OCI-LY1 (cell line): ENCODE measurements around the gene TUBGCP5.
"Not testable (repeated sequence)": the region's sequence is repeated elsewhere in the genome, so short reads cannot be mapped to it uniquely, and the experiment has no call there.

ENCODE experiments used
- H2AFZ ChIP-seq: fragments of 200-600 bp; sonication (generic), shearing (Covaris generic); 2 replicates; pipeline ENCODE4 v1.6.0; 2014; ENCODE audit warnings: antibody characterized with exemption, mild to moderate bottlenecking, low read length
- H3F3A ChIP-seq: fragments of 200-600 bp; sonication (generic), shearing (Covaris generic); 2 replicates; pipeline ENCODE4 v1.6.0; 2014; ENCODE audit warnings: mild to moderate bottlenecking, antibody characterized with exemption, low read length, moderate library complexity; ENCODE audit not compliant: insufficient read depth
- H3K27ac ChIP-seq: fragments of 200-600 bp; sonication (generic); 2 replicates; pipeline ENCODE4 v1.5.1; 2014; ENCODE audit warnings: low read length, mixed run types, mild to moderate bottlenecking, low read depth; ENCODE audit not compliant: poor library complexity, severe bottlenecking
- H3K27me3 ChIP-seq: fragments of 200-600 bp; sonication (generic); 2 replicates; pipeline ENCODE4 v1.6.0; 2014; ENCODE audit warnings: antibody characterized with exemption, mild to moderate bottlenecking, low read length, moderate library complexity; ENCODE audit not compliant: insufficient read depth
- H3K36me3 ChIP-seq: fragments of 200-600 bp; sonication (generic); 2 replicates; pipeline ENCODE4 v1.6.1; 2014; ENCODE audit warnings: mild to moderate bottlenecking, antibody characterized with exemption, low read length, moderate library complexity, mixed read lengths; ENCODE audit not compliant: insufficient read depth
- H3K4me1 ChIP-seq: fragments of 200-600 bp; sonication (generic); 2 replicates; pipeline ENCODE4 v1.5.1; 2014; ENCODE audit warnings: mild to moderate bottlenecking, low read length, moderate library complexity; ENCODE audit not compliant: insufficient read depth, severe bottlenecking
- H3K4me2 ChIP-seq: fragments of 200-600 bp; sonication (generic), shearing (Covaris generic); 2 replicates; pipeline ENCODE4 v1.6.1; 2014; ENCODE audit warnings: low read length
- H3K4me3 ChIP-seq: fragments of 200-600 bp; sonication (generic); 2 replicates; pipeline ENCODE4 v1.5.1; 2014; ENCODE audit warnings: low read length, low read depth, mild to moderate bottlenecking, mixed read lengths; ENCODE audit not compliant: poor library complexity, severe bottlenecking
- H3K79me2 ChIP-seq: fragments of 200-600 bp; shearing (Covaris generic); 2 replicates; pipeline ENCODE4 v1.6.1; 2016; ENCODE audit warnings: mixed run types, low read length, mixed read lengths; ENCODE audit not compliant: insufficient read depth
- H3K9ac ChIP-seq: fragments of 200-600 bp; sonication (generic), shearing (Covaris generic); 2 replicates; pipeline ENCODE4 v1.6.1; 2014; ENCODE audit warnings: mild to moderate bottlenecking, low read length, mixed read lengths
- H3K9me2 ChIP-seq: fragments of 200-600 bp; sonication (generic), shearing (Covaris generic); 2 replicates; pipeline ENCODE4 v1.6.1; 2014; ENCODE audit warnings: low read depth, mild to moderate bottlenecking, low read length, mixed read lengths
- H3K9me3 ChIP-seq: fragments of 200-600 bp; shearing (Covaris generic); 2 replicates; pipeline ENCODE4 v1.6.1; 2014; ENCODE audit warnings: low read length, mixed read lengths
- H4K20me1 ChIP-seq: fragments of 200-600 bp; sonication (generic), shearing (Covaris generic); 2 replicates; pipeline ENCODE4 v1.6.0; 2016; ENCODE audit warnings: mild to moderate bottlenecking, low read length; ENCODE audit not compliant: insufficient read depth
- EZH2 ChIP-seq: fragments of 200-600 bp; sonication (generic), shearing (Covaris generic); IDR thresholded peaks from 2 replicates; pipeline ENCODE4 v1.8.0; 2017; ENCODE audit warnings: borderline replicate concordance, mixed run types, mild to moderate bottlenecking, antibody characterized with exemption, low read length, moderate library complexity, mixed read lengths
- TF ChIP-seq, protein P1 (sequence below): fragments of 200-600 bp; sonication (generic), shearing (Covaris generic); IDR thresholded peaks from 2 replicates; pipeline ENCODE4 v1.5.1; 2017; ENCODE audit warnings: mild to moderate bottlenecking, antibody characterized with exemption, low read length, moderate library complexity, mixed read lengths

Gene TUBGCP5

DNA sequence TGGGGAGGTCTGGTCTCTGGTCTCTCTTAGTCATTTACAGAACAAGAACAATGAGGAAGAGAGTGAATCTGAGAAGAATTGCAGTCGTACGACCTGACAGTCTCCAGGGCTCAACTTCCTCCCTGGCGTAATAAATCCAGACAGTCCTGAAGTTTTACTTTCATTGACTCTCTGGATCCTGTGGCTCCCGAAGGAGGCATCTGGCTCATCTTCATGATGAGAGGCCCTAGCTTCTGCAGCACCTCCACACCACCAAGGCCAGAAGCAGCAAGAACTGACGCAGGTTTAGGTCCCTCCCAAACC, 47.4 kb downstream of the TUBGCP5 start:
- Histone ChIP-seq H3K4me3 (no peak overlapping the region), H3F3A (no peaks in the 10 kb centered on the region), H3K79me2 (no peaks in the 10 kb centered on the region), H3K9ac (no peak overlapping the region), H3K4me2 (no peak overlapping the region), H3K9me2 (no peaks in the 10 kb centered on the region), H3K9me3 (no peaks in the 10 kb centered on the region), H3K36me3 (peaks cover 26% of the 10 kb centered on the region), H4K20me1 (no peaks in the 10 kb centered on the region), H3K4me1 (no peaks in the 10 kb centered on the region), H3K27me3 (no peaks in the 10 kb centered on the region), H2AFZ (no peak overlapping the region), H3K27ac (no peak overlapping the region)
- TF ChIP-seq, protein P1, sequence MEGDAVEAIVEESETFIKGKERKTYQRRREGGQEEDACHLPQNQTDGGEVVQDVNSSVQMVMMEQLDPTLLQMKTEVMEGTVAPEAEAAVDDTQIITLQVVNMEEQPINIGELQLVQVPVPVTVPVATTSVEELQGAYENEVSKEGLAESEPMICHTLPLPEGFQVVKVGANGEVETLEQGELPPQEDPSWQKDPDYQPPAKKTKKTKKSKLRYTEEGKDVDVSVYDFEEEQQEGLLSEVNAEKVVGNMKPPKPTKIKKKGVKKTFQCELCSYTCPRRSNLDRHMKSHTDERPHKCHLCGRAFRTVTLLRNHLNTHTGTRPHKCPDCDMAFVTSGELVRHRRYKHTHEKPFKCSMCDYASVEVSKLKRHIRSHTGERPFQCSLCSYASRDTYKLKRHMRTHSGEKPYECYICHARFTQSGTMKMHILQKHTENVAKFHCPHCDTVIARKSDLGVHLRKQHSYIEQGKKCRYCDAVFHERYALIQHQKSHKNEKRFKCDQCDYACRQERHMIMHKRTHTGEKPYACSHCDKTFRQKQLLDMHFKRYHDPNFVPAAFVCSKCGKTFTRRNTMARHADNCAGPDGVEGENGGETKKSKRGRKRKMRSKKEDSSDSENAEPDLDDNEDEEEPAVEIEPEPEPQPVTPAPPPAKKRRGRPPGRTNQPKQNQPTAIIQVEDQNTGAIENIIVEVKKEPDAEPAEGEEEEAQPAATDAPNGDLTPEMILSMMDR: no peak
- no peak for TF ChIP-seq EZH2

DNA sequence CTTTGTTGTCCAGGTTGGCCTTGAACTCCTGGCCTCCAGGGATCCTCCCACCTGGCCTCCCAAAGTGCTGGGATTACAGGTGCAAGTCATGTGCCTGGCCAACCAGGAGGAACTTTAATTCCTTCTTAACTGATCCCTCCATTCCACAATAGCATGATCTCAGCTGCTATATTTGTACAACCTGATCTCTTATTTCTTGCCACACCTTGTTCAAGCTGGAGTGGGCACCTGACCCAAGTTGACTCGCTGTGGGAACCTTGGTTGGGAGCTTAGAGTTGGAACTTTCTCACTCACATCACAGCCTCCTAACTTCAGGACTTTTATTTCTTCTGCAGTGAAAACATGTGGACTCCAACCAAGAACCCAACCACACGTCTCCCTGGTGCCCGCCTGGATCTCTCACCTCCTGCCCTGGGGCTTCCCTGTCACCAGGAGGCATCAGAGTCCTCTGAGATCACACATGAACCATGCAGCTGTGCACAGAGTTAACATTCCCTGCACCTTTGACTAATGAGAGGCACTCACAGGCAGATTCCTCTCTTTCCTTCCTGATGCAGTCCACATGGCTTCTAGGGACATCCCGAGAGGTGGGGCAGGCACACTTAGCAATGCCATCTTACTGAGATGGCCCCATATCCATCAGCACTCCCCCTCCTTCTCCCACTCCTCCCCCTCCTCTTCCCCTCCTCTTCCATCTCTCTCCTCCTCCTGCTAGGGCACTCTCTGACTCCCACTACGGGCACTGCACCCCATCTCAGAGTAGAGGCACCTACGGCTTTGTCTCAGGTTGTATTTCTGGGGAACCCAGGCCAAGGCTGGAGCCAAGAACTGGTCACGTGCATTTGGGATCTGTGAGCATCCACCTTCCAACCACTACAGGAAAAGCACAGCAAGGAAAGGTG, 49.5 kb downstream of the TUBGCP5 start:
- H4K20me1 ChIP-seq: no peaks in the 10 kb centered on the region
- no peaks in the 10 kb centered on the region for H3K9me2 ChIP-seq
- H3F3A ChIP-seq: no peaks in the 10 kb centered on the region
- no peak overlapping the region for H2AFZ ChIP-seq
- H3K4me3 ChIP-seq: no peak overlapping the region
- no peaks in the 10 kb centered on the region for H3K27me3 ChIP-seq
- peaks cover 11% of the 10 kb centered on the region for H3K36me3 ChIP-seq
- no peak overlapping the region for H3K4me2 ChIP-seq
- no peak overlapping the region for H3K27ac ChIP-seq
- no peaks in the 10 kb centered on the region for H3K79me2 ChIP-seq
- no peaks in the 10 kb centered on the region for H3K9me3 ChIP-seq
- H3K4me1 ChIP-seq: no peaks in the 10 kb centered on the region
- no peak overlapping the region for H3K9ac ChIP-seq
- no peak for TF ChIP-seq EZH2
- TF ChIP-seq, protein P1: no peak

DNA sequence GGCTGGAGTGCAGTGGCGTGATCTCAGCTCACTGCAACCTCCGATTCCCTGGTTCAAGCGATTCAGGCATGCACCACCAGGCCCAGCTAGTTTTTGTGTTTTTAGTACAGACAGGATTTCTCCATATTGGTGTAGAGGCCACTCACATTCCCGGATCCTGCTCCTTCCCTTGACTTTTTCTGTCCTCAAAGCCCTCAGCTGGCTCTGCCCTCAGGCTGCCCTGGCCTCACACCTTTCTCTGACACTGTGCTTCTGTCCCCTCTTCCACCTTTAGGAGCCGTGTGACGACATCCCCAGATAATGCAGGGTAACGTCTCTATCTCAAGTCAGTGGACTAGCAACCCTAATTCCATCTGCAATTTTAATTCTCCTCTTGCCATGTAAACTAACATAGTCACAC, 50.6 kb downstream of the TUBGCP5 start:
- Histone ChIP-seq H3K27ac (no peak overlapping the region), H4K20me1 (no peaks in the 10 kb centered on the region), H3K4me2 (no peak overlapping the region), H3K4me3 (no peak overlapping the region), H3F3A (no peaks in the 10 kb centered on the region), H3K9me2 (no peaks in the 10 kb centered on the region), H3K9ac (no peak overlapping the region), H3K27me3 (no peaks in the 10 kb centered on the region), H2AFZ (no peak overlapping the region), H3K4me1 (no peaks in the 10 kb centered on the region), H3K79me2 (no peaks in the 10 kb centered on the region), H3K9me3 (no peaks in the 10 kb centered on the region), H3K36me3 (0 out of 2 replicates have a peak, but pooled peaks cover 1% of the 10 kb centered on the region)
- TF ChIP-seq, protein P1: no peak
- TF ChIP-seq EZH2: no peak

DNA sequence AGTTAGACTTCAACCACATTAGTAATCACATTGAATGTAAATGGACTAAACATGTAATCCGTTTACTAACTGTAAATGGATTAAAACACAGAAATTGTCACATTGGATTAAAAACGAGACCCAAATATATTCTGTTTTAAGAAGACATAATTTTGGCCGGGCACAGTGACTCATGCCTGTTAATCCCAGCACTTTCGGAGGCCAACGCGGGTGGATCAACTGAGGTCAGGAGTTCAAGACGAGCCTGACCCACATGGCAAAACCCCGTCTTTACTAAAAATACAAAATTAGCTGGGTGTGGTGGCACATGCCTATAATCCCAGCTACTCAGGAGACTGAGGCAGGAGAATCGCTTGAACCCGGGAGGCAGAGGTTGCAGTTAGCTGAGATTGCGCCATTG, 57.4 kb downstream of the TUBGCP5 start:
- H3K79me2 ChIP-seq, H3F3A ChIP-seq, H3K9me3 ChIP-seq, H3K4me2 ChIP-seq, H3K27ac ChIP-seq, H3K9me2 ChIP-seq, H2AFZ ChIP-seq, H3K27me3 ChIP-seq, H3K9ac ChIP-seq, H3K4me1 ChIP-seq, H3K36me3 ChIP-seq, H4K20me1 ChIP-seq, H3K4me3 ChIP-seq: not testable (repeated sequence)
